HEK293 (cell line): ENCODE results near the gene ZNF124.
"Not testable (repeated sequence)": the region's sequence is repeated elsewhere in the genome, so short reads cannot be mapped to it uniquely, and the experiment has no call there.

Experiments
- CTCF ChIA-PET: fragments of 350-600 bp; formaldehyde crosslinking; extraction: SDS; loops from one replicate; lab custom pipeline; 2021; ENCODE audit warnings: antibody characterized with exemption; lab: Yijun Ruan, JAX
- POLR2A ChIA-PET: fragments of 300-600 bp; formaldehyde crosslinking; extraction: SDS; loops from one replicate; lab custom pipeline; 2020; ENCODE audit warnings: antibody characterized with exemption, inconsistent platforms; lab: Yijun Ruan, JAX
- H3K27ac ChIP-seq: fragments of 200-500 bp; sonication (Bioruptor generic); 2 replicates; pipeline ENCODE4 v1.5.1; 2014; ENCODE audit warnings: low read depth, low read length, control low read depth, inconsistent platforms; ENCODE audit errors: extremely low read depth
- H3K36me3 ChIP-seq, 2 experiments: fragments of 200-500 bp in 1 of 2; sonication (Bioruptor generic) in 1 of 2; 1 replicate in 1 of 2; 2 replicates in 1 of 2; pipeline ENCODE4 v1.5.1; 2014 to 2017; ENCODE audit warnings: inconsistent platforms in 2 of 2, low read length in 2 of 2; ENCODE audit not compliant: control insufficient read depth in 2 of 2, insufficient read depth in 1 of 2
- H3K4me1 ChIP-seq: fragments of 200-500 bp; sonication (Bioruptor generic); 2 replicates; pipeline ENCODE4 v1.5.1; 2014; ENCODE audit warnings: mild to moderate bottlenecking, low read length, inconsistent platforms; ENCODE audit not compliant: control insufficient read depth, insufficient read depth
- H3K4me3 ChIP-seq: 2 replicates; pipeline ENCODE4 v1.5.1; 2011; ENCODE audit warnings: low read depth, mild to moderate bottlenecking, control low read depth, low read length, moderate library complexity
- H3K9me3 ChIP-seq: fragments of 200-500 bp; sonication (Bioruptor generic); 2 replicates; pipeline ENCODE4 v1.5.1; 2014; ENCODE audit warnings: low read depth, low read length, inconsistent platforms; ENCODE audit not compliant: control insufficient read depth, insufficient read depth
- AEBP2 ChIP-seq: fragments of 450-650 bp; formaldehyde crosslinking; IDR thresholded peaks from 2 replicates; pipeline ENCODE4 v1.5.1; 2016; ENCODE audit warnings: missing biosample characterization, missing genetic modification characterization, borderline replicate concordance
- HOXC10 ChIP-seq: sonication (generic); formaldehyde crosslinking; IDR thresholded peaks from 2 replicates; pipeline ENCODE4 v1.8.1; 2023; ENCODE audit warnings: mild to moderate bottlenecking, missing genetic modification reagents
- HOXD13 ChIP-seq: sonication (generic); formaldehyde crosslinking; IDR thresholded peaks from 2 replicates; pipeline ENCODE4 v1.8.0; 2022; ENCODE audit warnings: missing genetic modification reagents, borderline replicate concordance
- INSM2 ChIP-seq: fragments of 450-650 bp; formaldehyde crosslinking; IDR thresholded peaks from 2 replicates; pipeline ENCODE4 v1.5.1; 2016; ENCODE audit warnings: missing biosample characterization, missing genetic modification characterization
- KLF17 ChIP-seq: fragments of 450-650 bp; formaldehyde crosslinking; IDR thresholded peaks from 2 replicates; pipeline ENCODE4 v1.5.1; 2016; ENCODE audit warnings: missing biosample characterization, missing genetic modification characterization
- KLF9 ChIP-seq: fragments of 450-650 bp; formaldehyde crosslinking; IDR thresholded peaks from 2 replicates; pipeline ENCODE4 v1.5.1; 2016; ENCODE audit warnings: missing biosample characterization, missing genetic modification characterization, low read depth
- SP7 ChIP-seq: fragments of 450-650 bp; formaldehyde crosslinking; IDR thresholded peaks from 2 replicates; pipeline ENCODE4 v1.5.1; 2016; ENCODE audit warnings: missing biosample characterization, missing genetic modification characterization
- YY2 ChIP-seq: fragments of 450-650 bp; formaldehyde crosslinking; IDR thresholded peaks from 2 replicates; pipeline ENCODE4 v1.5.1; 2016; ENCODE audit warnings: missing biosample characterization, missing genetic modification characterization
- ZBTB21 ChIP-seq: fragments of 450-650 bp; formaldehyde crosslinking; IDR thresholded peaks from 2 replicates; pipeline ENCODE4 v1.5.1; 2017; ENCODE audit warnings: missing biosample characterization, missing genetic modification characterization
- ZBTB48 ChIP-seq: fragments of 450-650 bp; formaldehyde crosslinking; IDR thresholded peaks from 2 replicates; pipeline ENCODE4 v1.5.1; 2016; ENCODE audit warnings: missing biosample characterization, missing genetic modification characterization
- ZFP41 ChIP-seq: fragments of 450-650 bp; formaldehyde crosslinking; IDR thresholded peaks from 2 replicates; pipeline ENCODE4 v1.5.1; 2016; ENCODE audit warnings: missing biosample characterization, missing genetic modification characterization, borderline replicate concordance
- ZNF148 ChIP-seq: fragments of 450-650 bp; formaldehyde crosslinking; IDR thresholded peaks from 2 replicates; pipeline ENCODE4 v1.5.0; 2017; ENCODE audit warnings: missing biosample characterization, missing genetic modification characterization, borderline replicate concordance
- ZNF202 ChIP-seq: fragments of 450-650 bp; formaldehyde crosslinking; IDR thresholded peaks from 2 replicates; pipeline ENCODE4 v1.5.1; 2016; ENCODE audit warnings: missing biosample characterization, missing genetic modification characterization, borderline replicate concordance
- ZNF211 ChIP-seq: fragments of 450-650 bp; formaldehyde crosslinking; IDR thresholded peaks from 2 replicates; pipeline ENCODE4 v1.5.1; 2016; ENCODE audit warnings: low read depth, missing biosample characterization, missing genetic modification characterization
- ZNF488 ChIP-seq: fragments of 450-650 bp; formaldehyde crosslinking; IDR thresholded peaks from 2 replicates; pipeline ENCODE4 v1.5.1; 2016; ENCODE audit warnings: missing biosample characterization, missing genetic modification characterization
- ZNF555 ChIP-seq: fragments of 450-650 bp; formaldehyde crosslinking; conservative IDR thresholded peaks from 2 replicates; pipeline ENCODE4 v1.5.1; 2017; ENCODE audit warnings: missing biosample characterization, mild to moderate bottlenecking, missing genetic modification characterization, inconsistent platforms
- ZNF658 ChIP-seq: fragments of 450-650 bp; formaldehyde crosslinking; IDR thresholded peaks from 2 replicates; pipeline ENCODE4; 2016; ENCODE audit warnings: missing biosample characterization, missing genetic modification characterization
- ZNF768 ChIP-seq: fragments of 450-650 bp; formaldehyde crosslinking; IDR thresholded peaks from 2 replicates; pipeline ENCODE4 v1.5.1; 2018; ENCODE audit warnings: missing biosample characterization, mild to moderate bottlenecking, missing genetic modification characterization
- ZNF785 ChIP-seq: fragments of 450-650 bp; formaldehyde crosslinking; IDR thresholded peaks from 2 replicates; pipeline ENCODE4 v1.5.1; 2016; ENCODE audit warnings: missing biosample characterization, missing genetic modification characterization
- ZNF843 ChIP-seq: fragments of 450-650 bp; formaldehyde crosslinking; IDR thresholded peaks from 2 replicates; pipeline ENCODE4 v1.5.1; 2016; ENCODE audit warnings: missing biosample characterization, missing genetic modification characterization
- ZXDB ChIP-seq: fragments of 450-650 bp; formaldehyde crosslinking; IDR thresholded peaks from 2 replicates; pipeline ENCODE4 v1.5.1; 2016; ENCODE audit warnings: missing biosample characterization, missing genetic modification characterization

ZNF124 gene

GRCh38 chr1:247171875-247172563, at the start of gene ZNF124:
ZNF124 (minus strand) TSS chr1:247172020; CDS start chr1:247171877, 143 bp downstream.
- POLR2A ChIA-PET, H3K9me3 ChIP-seq, H3K4me3 ChIP-seq, H3K36me3 ChIP-seq, H3K27ac ChIP-seq, CTCF ChIA-PET, H3K4me1 ChIP-seq: not testable (repeated sequence)

GRCh38 chr1:247220280-247220679, 48.5 kb upstream of the ZNF124 start:
- POLR2A ChIA-PET, H3K27ac ChIP-seq, H3K4me3 ChIP-seq, H3K4me1 ChIP-seq, H3K36me3 ChIP-seq, H3K9me3 ChIP-seq, CTCF ChIA-PET: not testable (repeated sequence)

- Histone ChIP-seq H3K27ac (no peak overlapping the region), H3K9me3 (no peaks in the 10 kb centered on the region), H3K4me1 (no peaks in the 10 kb centered on the region)
- TF ChIP-seq AEBP2 (no peak), ZFP41 (no peak), YY2 (no peak), KLF9 (tag by site-specific recombination) (no peak), HOXC10 (no peak), ZXDB (tag by site-specific recombination) (no peak), ZNF658 (tag by site-specific recombination) (no peak), ZBTB48 (tag by site-specific recombination) (no peak), HOXD13 (CRISPR knock-in tag) (no peak), ZNF768 (tag by site-specific recombination) (no peak), INSM2 (no peak)
- TF ChIP-seq, all 188 proteins: peak for 0
- ChIA-PET CTCF (no interaction called here), POLR2A (no interaction called here)
- no peak overlapping the region for H3K4me3 ChIP-seq
- H3K36me3 ChIP-seq, result no peaks in the 10 kb centered on the region
Observed at GRCh38 chr1:247218121-247218651, 46.4 kb upstream of the ZNF124 start.

- H3K36me3 ChIP-seq, result no peaks in the 10 kb centered on the region
- H3K9me3 ChIP-seq, result no peaks in the 10 kb centered on the region
- no peak overlapping the region for H3K27ac ChIP-seq
- CTCF ChIA-PET, result no interaction called here
- POLR2A ChIA-PET, result no interaction called here
- H3K4me1 ChIP-seq, result no peaks in the 10 kb centered on the region
- no peak overlapping the region for H3K4me3 ChIP-seq
- TF ChIP-seq HOXD13 (CRISPR knock-in tag) (no peak), ZNF211 (tag by site-specific recombination) (no peak), ZNF488 (tag by site-specific recombination) (no peak), ZBTB21 (tag by site-specific recombination) (no peak), ZNF555 (tag by site-specific recombination) (no peak), ZNF785 (tag by site-specific recombination) (no peak), ZNF843 (tag by site-specific recombination) (no peak), ZNF148 (no peak), KLF17 (tag by site-specific recombination) (no peak), ZNF202 (no peak), SP7 (tag by site-specific recombination) (no peak)
Observed at GRCh38 chr1:247216261-247216660, 44.4 kb upstream of the ZNF124 start.
